ENCODE measurements around the gene SLC25A12. TPM values are rescaled to one million over a fixed set of nuclear protein-coding genes. Genes with fewer than 3 reads are reported as not detected.

Gene SLC25A12
- total RNA-seq, 4 donors from 2014 or later: 9.6 to 18.2 (median 14.6) TPM

DNA sequence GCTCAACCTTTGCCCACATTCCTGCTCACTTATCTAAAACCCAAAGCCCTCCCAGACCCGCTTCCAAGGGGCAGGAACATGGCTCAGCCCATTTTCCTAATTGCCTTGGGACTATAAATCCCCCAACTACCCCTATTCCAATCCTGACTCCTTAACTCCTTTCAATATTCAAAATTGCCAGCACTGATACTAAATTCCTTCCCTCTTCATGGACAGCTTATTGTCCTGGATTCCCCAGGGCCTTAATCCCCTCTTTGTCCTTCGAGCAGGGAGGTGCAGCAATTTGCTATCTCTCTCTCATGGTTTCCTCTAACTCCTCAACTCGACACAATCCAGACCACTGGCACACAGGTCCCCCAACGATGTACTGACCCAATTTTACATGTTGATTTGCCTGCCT, 99.1 kb downstream of the SLC25A12 start:
- Histone ChIP-seq H3K9me3 (no peaks in the 10 kb centered on the region), H3K36me3 (peaks cover 0 to 23% (median 0%) of the 10 kb centered on the region in 3 donors), H3K27me3 (no peaks in the 10 kb centered on the region), H3K27ac (no peak overlapping the region), H3K4me1 (peaks cover 0 to 5% (median 0%) of the 10 kb centered on the region in 4 donors), H3K4me3 (no peak overlapping the region)
- TF ChIP-seq CTCF (IDR thresholded peaks at IDR 0.05) (no peak), POLR2A (IDR thresholded peaks at IDR 0.05) (no peak)
- DNase-seq: no peak

DNA sequence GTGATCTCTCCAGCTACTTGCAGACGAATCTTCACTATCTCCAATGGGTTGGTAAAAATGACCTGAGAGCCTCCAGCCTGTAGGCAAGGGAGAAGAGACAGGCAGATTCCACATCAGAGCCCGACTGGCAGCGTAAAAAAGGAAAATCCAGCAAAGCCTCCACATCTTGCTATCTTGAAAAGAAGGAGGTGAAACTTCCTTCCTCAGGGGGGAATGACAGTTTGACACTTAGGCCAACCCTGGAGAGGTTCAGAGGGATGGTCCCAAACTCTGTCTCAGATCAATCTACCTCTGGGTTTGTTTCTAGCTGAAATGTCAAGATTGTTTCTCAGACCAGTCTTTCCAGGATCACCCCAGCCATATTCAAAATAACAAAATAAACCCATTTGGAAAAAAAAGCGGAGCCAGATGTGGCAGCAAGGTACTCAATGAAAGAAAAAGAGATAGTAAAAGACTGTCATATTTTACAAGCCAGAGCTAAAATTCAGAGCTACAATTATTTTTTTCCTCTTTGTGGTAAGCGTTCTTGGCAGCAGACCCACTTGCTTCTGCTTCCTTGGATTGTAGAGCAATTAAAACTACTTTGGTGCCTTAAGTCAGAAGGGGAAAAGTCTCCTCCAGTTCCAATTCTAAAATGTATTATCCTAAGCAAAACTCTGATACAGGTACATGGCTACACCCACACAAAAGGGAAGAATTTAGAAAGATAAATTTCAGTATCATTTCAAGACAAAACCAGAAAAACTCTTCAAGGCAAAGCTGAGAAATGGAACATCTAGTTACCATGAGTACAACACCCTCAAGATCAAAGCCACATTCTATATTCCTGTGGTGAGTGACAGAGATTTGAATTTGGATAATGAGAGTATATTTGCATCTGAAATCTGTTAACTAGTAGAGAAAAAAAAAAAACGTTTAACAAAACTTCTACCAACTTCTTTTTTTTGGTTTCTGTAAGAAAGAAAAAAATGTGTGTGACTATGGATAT, 100.1 kb downstream of the SLC25A12 start:
- TF ChIP-seq POLR2A (IDR thresholded peaks at IDR 0.05): no peak
- TF ChIP-seq CTCF (IDR thresholded peaks at IDR 0.05): no peak
- Histone ChIP-seq H3K4me1 (peaks cover 0 to 5% (median 0%) of the 10 kb centered on the region in 4 donors), H3K27ac (no peak overlapping the region), H3K4me3 (no peak overlapping the region), H3K9me3 (no peaks in the 10 kb centered on the region), H3K27me3 (no peaks in the 10 kb centered on the region), H3K36me3 (peaks cover 0 to 28% (median 0%) of the 10 kb centered on the region in 3 donors)
- DNase-seq: no peak

GRCh38 chr2:171792886-171793580, 101.0 kb downstream of the SLC25A12 start:
- peaks cover 0 to 25% (median 0%) of the 10 kb centered on the region in 3 donors for H3K36me3 ChIP-seq
- no peaks in the 10 kb centered on the region for H3K4me1 ChIP-seq
- H3K9me3 ChIP-seq: no peaks in the 10 kb centered on the region
- H3K27me3 ChIP-seq: no peaks in the 10 kb centered on the region
- H3K4me3 ChIP-seq: no peak overlapping the region
- no peak for DNase-seq
- TF ChIP-seq POLR2A (IDR thresholded peaks at IDR 0.05) (no peak), CTCF (IDR thresholded peaks at IDR 0.05) (no peak)
- no peak overlapping the region for H3K27ac ChIP-seq

GRCh38 chr2:171792157-171792556, 101.9 kb downstream of the SLC25A12 start:
- H3K27ac ChIP-seq: no peak overlapping the region
- H3K9me3 ChIP-seq: no peaks in the 10 kb centered on the region
- H3K36me3 ChIP-seq: peaks cover 0 to 32% (median 0%) of the 10 kb centered on the region in 3 donors
- TF ChIP-seq CTCF (IDR thresholded peaks at IDR 0.05): no peak
- no peak for TF ChIP-seq POLR2A (IDR thresholded peaks at IDR 0.05)
- H3K27me3 ChIP-seq: no peaks in the 10 kb centered on the region
- H3K4me1 ChIP-seq: no peaks in the 10 kb centered on the region
- DNase-seq: no peak
- no peak overlapping the region for H3K4me3 ChIP-seq

DNA sequence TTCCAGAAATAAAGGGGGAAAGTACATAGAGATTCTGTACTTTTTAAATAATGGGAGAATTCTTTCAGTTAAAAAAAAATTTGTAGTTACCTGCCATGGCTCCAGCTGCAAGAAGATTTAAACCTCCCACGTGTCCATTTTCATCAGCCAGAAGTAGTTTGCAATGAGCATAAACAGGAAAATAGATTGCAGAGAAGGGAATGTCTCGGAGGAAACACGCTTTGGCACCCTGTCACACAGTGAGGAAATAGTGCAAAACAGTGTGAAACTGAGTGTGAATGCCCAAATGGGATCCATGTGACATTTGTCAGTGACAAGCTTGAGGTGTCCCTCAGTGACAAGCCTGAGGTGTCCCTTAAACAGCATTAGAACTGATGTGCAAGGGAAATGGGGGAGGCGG, 102.7 kb downstream of the SLC25A12 start:
- no peak overlapping the region for H3K27ac ChIP-seq
- no peak overlapping the region for H3K4me3 ChIP-seq
- no peak for TF ChIP-seq POLR2A (IDR thresholded peaks at IDR 0.05)
- no peak for TF ChIP-seq CTCF (IDR thresholded peaks at IDR 0.05)
- H3K9me3 ChIP-seq: no peaks in the 10 kb centered on the region
- peaks cover 0 to 40% (median 0%) of the 10 kb centered on the region in 3 donors for H3K36me3 ChIP-seq
- no peaks in the 10 kb centered on the region for H3K4me1 ChIP-seq
- no peak for DNase-seq
- H3K27me3 ChIP-seq: no peaks in the 10 kb centered on the region

All from Peyer's patch (tissue), 4 donors.